ENCODE results near the gene SLC9A2.

GRCh38 chr2:102661846-102662245 is 42.5 kb downstream of the SLC9A2 start:
- no peak for TF ChIP-seq EZH2 (IDR thresholded peaks at IDR 0.05; ENCODE audit: insufficient read depth, low read length)
- no peak for TF ChIP-seq CTCF (IDR thresholded peaks at IDR 0.05; ENCODE audit: insufficient read depth, low read depth, low read length)
